Mesenchymal stem cell (in vitro differentiated cells and primary cell): ENCODE results near the gene EMC6.
A peak's percentile ranks its signal among the peaks of the same experiment; 100 is the strongest.

ENCODE experiments used
- DNase-seq: peaks from one replicate; pipeline ENCODE4 v3.0.0-alpha.2; 2013
- H2AFZ ChIP-seq: one replicate; pipeline ENCODE4 v1.6.1; 2013; ENCODE audit warnings: low read depth, mild to moderate bottlenecking, control low read depth, inconsistent platforms, low read length, moderate library complexity
- H2AK5ac ChIP-seq: 2 replicates; pipeline ENCODE4 v1.6.1; 2013; ENCODE audit warnings: low read length, moderate library complexity, mild to moderate bottlenecking, inconsistent platforms; ENCODE audit not compliant: severe bottlenecking
- H2BK120ac ChIP-seq: one replicate; pipeline ENCODE4 v1.6.1; 2013; ENCODE audit warnings: low read depth, mild to moderate bottlenecking, inconsistent platforms, low read length, moderate library complexity
- H2BK12ac ChIP-seq, 2 experiments: one replicate each; pipeline ENCODE4 v1.6.1; 2013; ENCODE audit warnings: inconsistent platforms in 2 of 2, low read length in 2 of 2, mild to moderate bottlenecking in 2 of 2, moderate library complexity in 2 of 2, control low read depth in 1 of 2
- H2BK15ac ChIP-seq: one replicate; pipeline ENCODE4 v1.6.1; 2013; ENCODE audit warnings: mild to moderate bottlenecking, low read depth, inconsistent platforms; ENCODE audit not compliant: poor library complexity, severe bottlenecking
- H2BK5ac ChIP-seq: 2 replicates; pipeline ENCODE4 v1.6.1; 2013; ENCODE audit warnings: low read depth, mild to moderate bottlenecking, low read length, control low read depth, inconsistent platforms; ENCODE audit not compliant: poor library complexity, severe bottlenecking
- H3K14ac ChIP-seq, 2 experiments: one replicate each; pipeline ENCODE4 v1.6.1; 2013; ENCODE audit warnings: inconsistent platforms in 2 of 2, low read length in 2 of 2, control low read depth in 1 of 2, mild to moderate bottlenecking in 1 of 2, moderate library complexity in 1 of 2
- H3K18ac ChIP-seq, 2 experiments: one replicate each; pipeline ENCODE4 v1.6.1; 2013; ENCODE audit warnings: inconsistent platforms in 2 of 2, low read length in 2 of 2, control low read depth in 1 of 2, low read depth in 1 of 2, mild to moderate bottlenecking in 1 of 2
- H3K23ac ChIP-seq, 2 experiments: one replicate each; pipeline ENCODE4 v1.6.1; 2013; ENCODE audit warnings: inconsistent platforms in 2 of 2, low read length in 2 of 2, mild to moderate bottlenecking in 2 of 2, moderate library complexity in 2 of 2, control low read depth in 1 of 2
- H3K27ac ChIP-seq: 2 replicates; pipeline ENCODE4 v1.5.1; 2013; ENCODE audit warnings: mild to moderate bottlenecking, moderate library complexity, low read length, control low read depth, inconsistent platforms; ENCODE audit not compliant: poor library complexity, severe bottlenecking
- H3K27me3 ChIP-seq, 2 experiments: 2 replicates each; pipeline versions ENCODE4 v1.6.1 to v1.7.0; 2013; ENCODE audit warnings: low read length in 2 of 2, mild to moderate bottlenecking in 2 of 2, moderate library complexity in 2 of 2, control low read depth in 1 of 2, inconsistent platforms in 1 of 2; ENCODE audit not compliant: control insufficient read depth in 1 of 2, insufficient read depth in 1 of 2
- H3K36me3 ChIP-seq, 2 experiments: 2 replicates each; pipeline versions ENCODE4 v1.6.1 to v1.7.0; 2013; ENCODE audit warnings: low read length in 2 of 2, control low read depth in 1 of 2, inconsistent platforms in 1 of 2, low read depth in 1 of 2, mild to moderate bottlenecking in 1 of 2; ENCODE audit not compliant: insufficient read depth in 2 of 2, control insufficient read depth in 1 of 2
- H3K4ac ChIP-seq, 2 experiments: one replicate each; pipeline ENCODE4 v1.6.1; 2013; ENCODE audit warnings: inconsistent platforms in 2 of 2, low read length in 2 of 2, mild to moderate bottlenecking in 2 of 2, moderate library complexity in 2 of 2, control low read depth in 1 of 2, low read depth in 1 of 2
- H3K4me1 ChIP-seq: 2 replicates; pipeline ENCODE4 v1.6.1; 2013; ENCODE audit warnings: low read depth, low read length, control low read depth; ENCODE audit not compliant: control insufficient read depth, insufficient read depth
- H3K4me2 ChIP-seq: 2 replicates; pipeline ENCODE4 v1.6.1; 2013; ENCODE audit warnings: low read length, mild to moderate bottlenecking, inconsistent platforms; ENCODE audit not compliant: poor library complexity, severe bottlenecking
- H3K4me3 ChIP-seq, 2 experiments: 2 replicates each; pipeline versions ENCODE4 v1.5.1 to v1.7.0; 2013; ENCODE audit warnings: low read length in 2 of 2, mild to moderate bottlenecking in 2 of 2, control low read depth in 1 of 2, low read depth in 1 of 2; ENCODE audit not compliant: insufficient read depth in 1 of 2
- H3K79me1 ChIP-seq: replicated peaks from 2 replicates; pipeline ENCODE4 v1.6.1; 2013; ENCODE audit warnings: mild to moderate bottlenecking, control low read depth, low read length, inconsistent platforms; ENCODE audit not compliant: poor library complexity, severe bottlenecking
- H3K9ac ChIP-seq: 2 replicates; pipeline ENCODE4 v1.7.0; 2013; ENCODE audit warnings: mild to moderate bottlenecking, low read length, moderate library complexity
- H3K9me3 ChIP-seq: 2 replicates; pipeline ENCODE4 v1.7.0; 2013; ENCODE audit warnings: mild to moderate bottlenecking, low read length; ENCODE audit not compliant: control insufficient read depth
- H4K8ac ChIP-seq: one replicate; pipeline ENCODE4 v1.6.1; 2013; ENCODE audit warnings: inconsistent platforms, mild to moderate bottlenecking, low read length, moderate library complexity
- H4K91ac ChIP-seq: one replicate; pipeline ENCODE4 v1.6.1; 2013; ENCODE audit warnings: mild to moderate bottlenecking, low read length, inconsistent platforms
- WGBS: methylation state at CpG from one replicate; pipeline ENCODE4 v1.1.7; 2013; ENCODE audit warnings: mixed read lengths; 5-methylcytosine and 5-hydroxymethylcytosine counted together

EMC6 gene

DNA sequence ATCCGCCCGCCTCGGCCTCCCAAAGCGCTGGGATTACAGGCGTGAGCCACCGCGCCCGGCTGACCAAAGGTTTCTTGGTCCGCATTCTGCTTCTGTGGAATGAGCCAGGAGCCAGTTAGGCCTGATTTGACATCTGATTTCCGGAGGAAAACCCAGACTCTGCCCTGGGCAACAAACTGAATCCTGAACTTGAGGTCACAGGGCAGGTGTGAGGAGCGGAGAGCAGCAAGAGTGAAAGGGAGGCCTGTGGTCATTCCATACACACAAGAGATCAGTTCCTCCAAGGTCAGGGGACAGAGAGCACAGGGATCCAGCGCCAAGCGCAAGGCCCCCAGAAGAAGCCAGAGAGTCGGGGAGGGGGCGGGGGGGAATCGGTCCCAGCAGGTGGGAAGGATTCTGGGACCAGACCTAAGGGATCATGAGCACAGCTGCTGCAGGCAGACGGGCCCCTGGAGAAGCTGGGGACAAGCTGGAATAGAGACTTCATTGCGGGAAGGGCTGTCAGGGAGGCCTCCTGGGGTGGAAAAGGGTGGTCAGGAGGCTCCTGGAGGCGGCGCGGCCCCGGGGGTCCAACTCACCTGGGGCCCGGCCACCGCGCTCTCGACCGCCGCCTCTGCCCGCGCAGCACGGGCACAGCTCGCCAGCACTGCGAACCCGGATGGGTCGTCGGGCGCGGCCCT lies 33.0 kb upstream of the EMC6 start:
- Histone ChIP-seq H3K27ac (no peak overlapping the region), H3K23ac (peak overlapping the region; percentile 44 to 54), H2BK12ac (no peak overlapping the region), H2BK120ac (no peak overlapping the region), H2BK15ac (no peak overlapping the region), H3K9me3 (no peaks in the 10 kb centered on the region), H3K4me2 (peak overlapping the region; percentile 54), H2AK5ac (no peak overlapping the region), H3K4me3 (peak overlapping the region; percentile 92 to 96), H3K27me3 (no peaks in the 10 kb centered on the region), H3K9ac (peak overlapping the region; percentile 95), H4K91ac (peak overlapping the region; percentile 41), H2BK5ac (no peak overlapping the region), H3K79me1 (peaks cover 35% of the 10 kb centered on the region), H3K18ac (peak overlapping the region; percentile 50 to 79), H2AFZ (peak overlapping the region; percentile 88), H4K8ac (peak overlapping the region; percentile 95), H3K4me1 (peaks cover 13% of the 10 kb centered on the region), H3K4ac (peak overlapping the region; percentile 72 to 84), H3K36me3 (peaks cover 15 to 16% of the 10 kb centered on the region in 2 experiments), H3K14ac (peak overlapping the region; percentile 63 to 80)
- DNase-seq, result no peak
- WGBS, result 44% methylated on average over 22 of the region's 38 CpGs

DNA sequence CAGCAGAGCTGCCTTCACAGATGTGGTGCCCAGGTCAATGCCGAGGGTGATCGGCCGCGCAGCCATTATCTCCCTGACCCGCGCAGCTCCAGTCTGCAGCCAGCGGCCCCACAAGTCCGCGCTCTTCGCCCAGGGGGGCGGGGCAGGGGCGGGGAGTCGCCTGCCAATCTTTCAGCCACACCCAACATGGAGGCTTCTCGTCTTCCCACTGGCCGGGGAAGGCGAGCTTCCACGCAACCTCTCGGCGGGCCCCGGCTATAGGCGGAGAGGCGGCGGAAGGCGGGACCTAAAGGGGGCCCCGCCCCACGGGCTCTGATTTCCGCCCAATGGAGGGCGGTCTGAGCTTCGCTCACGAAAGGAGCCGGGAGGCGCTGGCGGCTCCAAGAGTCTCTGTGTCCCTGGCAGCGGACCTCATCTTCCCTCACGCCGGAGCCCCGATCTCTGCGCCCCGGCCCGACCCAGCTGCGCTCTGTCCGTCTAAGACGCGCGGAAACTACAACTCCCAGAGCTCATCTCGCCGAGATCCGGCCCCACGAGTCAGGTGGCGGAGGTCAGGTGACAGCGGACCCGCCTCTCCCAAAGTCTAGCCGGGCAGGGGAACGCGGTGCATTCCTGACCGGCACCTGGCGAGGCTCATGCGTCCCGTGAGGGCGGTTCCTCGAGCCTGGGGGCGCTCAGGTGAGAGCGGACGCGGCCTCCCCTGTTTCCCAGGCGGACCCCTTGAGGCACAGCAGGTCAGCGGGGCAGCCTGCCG lies 32.3 kb upstream of the EMC6 start, which contains the start of the genes CTNS and SHPK:
CTNS (plus strand) TSS at position 607 of the 754 bp plus-strand sequence. CDS start 3,447 bp downstream, outside the sequence.
SHPK (minus strand) TSS at position 97 of the 754 bp plus-strand sequence; CDS start at position 66, 31 bp downstream.
- WGBS, result under 1% methylated on average over 68 of the region's 68 CpGs
- Histone ChIP-seq H2BK5ac (peak within 1 kb of the TSS; percentile 91), H2BK120ac (peak within 1 kb of the TSS; percentile 92)

DNA sequence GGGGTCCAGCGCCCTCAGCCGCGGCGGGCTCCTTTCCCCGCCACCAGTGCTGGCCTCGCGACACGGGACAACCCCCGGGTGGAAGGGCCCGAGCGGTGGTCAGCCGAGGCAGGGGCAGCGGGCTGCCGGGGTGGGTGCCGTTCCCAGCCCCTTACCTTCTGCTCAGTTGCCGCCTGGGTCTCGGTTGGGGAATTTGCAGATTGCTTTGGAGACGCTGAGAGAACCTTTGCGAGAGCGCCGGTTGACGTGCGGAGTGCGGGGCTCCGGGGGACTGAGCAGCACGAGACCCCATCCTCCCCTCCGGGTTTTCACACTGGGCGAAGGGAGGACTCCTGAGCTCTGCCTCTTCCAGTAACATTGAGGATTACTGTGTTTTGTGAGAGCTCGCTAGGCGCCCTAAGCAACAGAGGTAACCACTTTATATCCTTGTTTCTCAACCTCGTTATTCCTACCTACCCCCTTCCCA lies 31.7 kb upstream of the EMC6 start:
- WGBS, result 3% methylated on average over 31 of the region's 31 CpGs
- peak overlapping the region in 1 of 2 experiments; percentile 21 for H2BK12ac ChIP-seq

More for the DNA sequence above, 32.3 kb upstream of the EMC6 start, which contains the start of the genes CTNS and SHPK:
- peak within 1 kb of the TSS; percentile 99 for H3K27ac ChIP-seq
- H3K4me3 ChIP-seq, result peak within 1 kb of the TSS; percentile 96 to 98
- peaks cover 32% of the 10 kb centered on the region for H3K79me1 ChIP-seq
- H3K23ac ChIP-seq, result peak within 1 kb of the TSS; percentile 44 to 66
- no peaks in the 10 kb centered on the region for H3K27me3 ChIP-seq
- peak within 1 kb of the TSS; percentile 63 to 95 for H3K14ac ChIP-seq
- peak within 1 kb of the TSS; percentile 94 to 96 for H3K18ac ChIP-seq
- peak within 1 kb of the TSS; percentile 83 for H4K91ac ChIP-seq
- peak within 1 kb of the TSS; percentile 99 for H2AFZ ChIP-seq
- no peak within 1 kb of the TSS for H2AK5ac ChIP-seq
- peak within 1 kb of the TSS; percentile 95 for H4K8ac ChIP-seq
- peaks cover 16 to 20% of the 10 kb centered on the region in 2 experiments for H3K36me3 ChIP-seq
- H2BK15ac ChIP-seq, result peak within 1 kb of the TSS; percentile 46
- DNase-seq, result peak; percentile 97
- no peaks in the 10 kb centered on the region for H3K9me3 ChIP-seq
- H3K4me2 ChIP-seq, result peak within 1 kb of the TSS; percentile 98
- H3K9ac ChIP-seq, result peak within 1 kb of the TSS; percentile 95
- peaks cover 16% of the 10 kb centered on the region for H3K4me1 ChIP-seq
- peak within 1 kb of the TSS; percentile 84 to 86 for H3K4ac ChIP-seq
- H2BK12ac ChIP-seq, result peak within 1 kb of the TSS in 1 of 2 experiments; percentile 21

More for the DNA sequence above, 31.7 kb upstream of the EMC6 start:
- peak overlapping the region; percentile 94 to 96 for H3K18ac ChIP-seq
- H3K4ac ChIP-seq, result peak overlapping the region in 1 of 2 experiments; percentile 56
- H3K4me3 ChIP-seq, result peak overlapping the region; percentile 96 to 98
- H3K14ac ChIP-seq, result peak overlapping the region in 1 of 2 experiments; percentile 95
- peak overlapping the region; percentile 83 for H4K91ac ChIP-seq
- peaks cover 31% of the 10 kb centered on the region for H3K79me1 ChIP-seq
- no peaks in the 10 kb centered on the region for H3K27me3 ChIP-seq
- H3K4me1 ChIP-seq, result peaks cover 22% of the 10 kb centered on the region
- peak; percentile 26 for DNase-seq
- peak overlapping the region; percentile 99 for H2AFZ ChIP-seq
- H3K27ac ChIP-seq, result no peak overlapping the region
- peak overlapping the region; percentile 95 for H3K9ac ChIP-seq
- peaks cover 16 to 24% of the 10 kb centered on the region in 2 experiments for H3K36me3 ChIP-seq
- peak overlapping the region; percentile 57 for H4K8ac ChIP-seq
- H2BK15ac ChIP-seq, result peak overlapping the region; percentile 46
- peak overlapping the region in 1 of 2 experiments; percentile 66 for H3K23ac ChIP-seq
- H3K4me2 ChIP-seq, result peak overlapping the region; percentile 98
- no peak overlapping the region for H2AK5ac ChIP-seq
- peak overlapping the region; percentile 87 for H2BK120ac ChIP-seq
- peak overlapping the region; percentile 91 for H2BK5ac ChIP-seq
- H3K9me3 ChIP-seq, result no peaks in the 10 kb centered on the region
